Central memory CD8-positive, alpha-beta T cell (primary cell): ENCODE measurements around the gene RCAN1.

Experiments
- ATAC-seq: fragments of 150-1000 bp; cut with Tn5 transposase; replicated peaks from 2 replicates; pipeline ENCODE4 v1.10.0; 2022; ENCODE audit warnings: mild to moderate bottlenecking, moderate FRiP score, moderate number of reproducible peaks; ENCODE audit not compliant: poor library complexity, severe bottlenecking; ENCODE audit errors: extremely low read depth
- DNase-seq, 2 donors: peaks; one replicate each; pipeline ENCODE4 v3.0.0; 2021; ENCODE audit warnings: low spot score in 2 of 2
- H3K27ac Mint-ChIP-seq: one replicate; pipeline ENCODE4 v1.8.0; 2022; ENCODE audit warnings: low read depth, mild to moderate bottlenecking, moderate library complexity, mixed read lengths
- H3K27me3 Mint-ChIP-seq: one replicate; pipeline ENCODE4 v1.8.0; 2022; ENCODE audit warnings: mixed read lengths
- H3K36me3 Mint-ChIP-seq: one replicate; pipeline ENCODE4 v1.8.0; 2022; ENCODE audit warnings: mild to moderate bottlenecking, moderate library complexity, mixed read lengths; ENCODE audit not compliant: insufficient read depth
- H3K4me1 Mint-ChIP-seq: one replicate; pipeline ENCODE4 v1.8.0; 2022; ENCODE audit warnings: mixed read lengths
- H3K4me3 Mint-ChIP-seq: one replicate; pipeline ENCODE4 v1.8.0; 2022; ENCODE audit warnings: mild to moderate bottlenecking, moderate library complexity, mixed read lengths
- H3K9me3 Mint-ChIP-seq: one replicate; pipeline ENCODE4 v1.8.0; 2022; ENCODE audit warnings: mixed read lengths

The RCAN1 gene

DNA sequence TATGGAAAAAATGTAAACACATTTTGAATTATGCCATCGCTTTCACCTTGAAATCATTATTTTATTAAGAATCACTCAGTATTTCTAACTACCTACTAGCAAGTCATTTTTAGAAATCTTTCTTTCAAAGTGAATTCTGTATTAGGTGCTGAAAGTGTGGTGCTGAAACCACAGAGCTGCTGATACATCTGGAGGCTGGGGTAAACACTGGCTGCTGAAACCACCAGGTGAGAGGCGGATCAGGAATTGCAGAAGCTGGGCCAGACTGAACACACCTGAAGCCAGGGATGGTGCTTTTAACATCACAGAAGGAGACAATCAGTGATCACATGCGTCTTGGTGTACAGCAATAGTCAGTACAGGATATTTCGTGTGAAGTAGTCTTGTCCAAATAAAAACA lies 60.7 kb downstream of the RCAN1 start:
- H3K4me3 Mint-ChIP-seq = no peak overlapping the region
- no peak overlapping the region for H3K27ac Mint-ChIP-seq
- no peak for ATAC-seq
- H3K4me1 Mint-ChIP-seq = peaks cover 4% of the 10 kb centered on the region
- no peak for DNase-seq
- H3K27me3 Mint-ChIP-seq = no peaks in the 10 kb centered on the region
- peaks cover 10% of the 10 kb centered on the region for H3K9me3 Mint-ChIP-seq
- no peaks in the 10 kb centered on the region for H3K36me3 Mint-ChIP-seq

- Mint-ChIP-seq H3K4me1 (peaks cover 4% of the 10 kb centered on the region), H3K36me3 (no peaks in the 10 kb centered on the region), H3K27ac (no peak overlapping the region), H3K27me3 (no peaks in the 10 kb centered on the region), H3K4me3 (no peak overlapping the region), H3K9me3 (peaks cover 10% of the 10 kb centered on the region)
- no peak for ATAC-seq
- DNase-seq = no peak
Observed at GRCh38 chr21:34553151-34553952, 61.6 kb downstream of the RCAN1 start.

DNA sequence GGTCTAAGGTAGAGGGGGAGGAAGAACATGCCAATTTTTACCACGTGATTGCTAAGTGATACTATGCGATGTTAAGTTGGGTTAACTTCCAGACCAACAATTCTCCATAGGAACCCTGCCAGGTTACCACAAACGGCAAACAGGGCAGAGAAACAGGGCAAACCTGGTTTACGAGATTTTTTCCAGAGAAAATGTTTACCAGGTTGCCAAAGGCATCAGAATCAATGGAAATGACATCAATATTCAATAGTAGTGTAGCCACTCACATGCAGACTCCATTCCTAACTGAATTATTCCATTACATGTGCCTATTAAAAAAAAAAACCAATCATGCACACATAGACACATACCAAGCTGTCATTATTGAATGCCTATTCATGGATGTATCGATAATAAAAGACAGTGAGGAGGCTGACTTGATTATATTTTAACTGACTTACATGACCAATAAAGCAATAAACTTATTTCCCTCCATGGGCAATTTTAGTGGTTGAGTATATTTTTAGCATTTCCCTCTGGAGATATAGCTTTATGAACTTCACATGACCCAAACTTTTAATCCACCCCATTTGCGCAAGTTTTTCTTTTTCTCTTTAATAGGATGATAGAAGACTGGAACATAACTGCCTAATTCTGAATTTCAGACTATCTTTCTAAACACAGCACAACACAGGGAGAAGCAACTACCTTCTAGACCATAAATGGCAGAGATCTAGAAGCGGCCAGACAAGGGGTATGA lies 62.4 kb downstream of the RCAN1 start:
- Mint-ChIP-seq H3K27ac (no peak overlapping the region), H3K4me1 (peaks cover 4% of the 10 kb centered on the region), H3K27me3 (no peaks in the 10 kb centered on the region), H3K4me3 (no peak overlapping the region), H3K9me3 (peaks cover 10% of the 10 kb centered on the region), H3K36me3 (no peaks in the 10 kb centered on the region)
- ATAC-seq = no peak
- no peak for DNase-seq

GRCh38 chr21:34550182-34550799 lies 64.6 kb downstream of the RCAN1 start:
- DNase-seq (no peak), ATAC-seq (no peak)
- peaks cover 10% of the 10 kb centered on the region for H3K9me3 Mint-ChIP-seq
- H3K27ac Mint-ChIP-seq = no peak overlapping the region
- H3K4me1 Mint-ChIP-seq = peaks cover 4% of the 10 kb centered on the region
- no peaks in the 10 kb centered on the region for H3K36me3 Mint-ChIP-seq
- no peak overlapping the region for H3K4me3 Mint-ChIP-seq
- H3K27me3 Mint-ChIP-seq = no peaks in the 10 kb centered on the region

DNA sequence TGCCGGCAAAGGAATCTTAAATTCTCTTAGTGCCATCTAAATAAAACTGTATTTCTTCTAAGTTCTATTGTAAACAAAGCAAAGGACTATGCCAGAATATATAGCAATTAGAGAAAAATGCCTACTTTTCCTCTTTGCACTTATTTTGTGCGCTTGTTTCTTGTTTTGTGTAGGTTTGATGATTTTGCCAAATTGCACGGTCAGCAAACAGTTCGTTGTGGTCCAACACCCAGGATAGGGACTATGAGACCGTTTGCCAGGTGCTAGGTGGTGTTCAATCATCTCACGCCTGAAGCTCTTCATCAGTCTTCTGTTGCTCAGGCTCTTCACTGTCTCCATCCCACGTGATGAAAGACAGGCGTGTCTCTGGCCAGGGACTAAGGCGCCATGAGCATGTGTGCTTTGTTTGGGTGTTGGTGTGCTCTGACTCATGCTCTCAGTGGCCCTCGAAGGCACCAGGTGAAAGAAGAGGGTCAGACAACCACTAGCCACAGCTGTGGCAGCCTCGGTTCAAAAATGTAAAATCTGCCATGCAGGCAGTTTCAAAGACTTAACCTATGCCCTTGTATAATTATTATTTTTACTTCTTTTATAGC lies 66.0 kb downstream of the RCAN1 start:
- ATAC-seq (no peak), DNase-seq (no peak)
- Mint-ChIP-seq H3K4me3 (no peak overlapping the region), H3K27me3 (no peaks in the 10 kb centered on the region), H3K9me3 (no peaks in the 10 kb centered on the region), H3K36me3 (no peaks in the 10 kb centered on the region), H3K27ac (no peak overlapping the region), H3K4me1 (peaks cover 4% of the 10 kb centered on the region)

- Mint-ChIP-seq H3K27ac (no peak overlapping the region), H3K4me1 (no peaks in the 10 kb centered on the region), H3K9me3 (no peaks in the 10 kb centered on the region), H3K27me3 (no peaks in the 10 kb centered on the region), H3K36me3 (no peaks in the 10 kb centered on the region), H3K4me3 (no peak overlapping the region)
- no peak for DNase-seq
- no peak for ATAC-seq
Observed at GRCh38 chr21:34546542-34546941, 68.4 kb downstream of the RCAN1 start.

- H3K36me3 Mint-ChIP-seq = no peaks in the 10 kb centered on the region
- H3K4me1 Mint-ChIP-seq = no peaks in the 10 kb centered on the region
- DNase-seq (no peak), ATAC-seq (no peak)
- no peak overlapping the region for H3K4me3 Mint-ChIP-seq
- H3K9me3 Mint-ChIP-seq = no peaks in the 10 kb centered on the region
- no peak overlapping the region for H3K27ac Mint-ChIP-seq
- H3K27me3 Mint-ChIP-seq = no peaks in the 10 kb centered on the region
Observed at GRCh38 chr21:34545079-34545884, 69.6 kb downstream of the RCAN1 start.

DNA sequence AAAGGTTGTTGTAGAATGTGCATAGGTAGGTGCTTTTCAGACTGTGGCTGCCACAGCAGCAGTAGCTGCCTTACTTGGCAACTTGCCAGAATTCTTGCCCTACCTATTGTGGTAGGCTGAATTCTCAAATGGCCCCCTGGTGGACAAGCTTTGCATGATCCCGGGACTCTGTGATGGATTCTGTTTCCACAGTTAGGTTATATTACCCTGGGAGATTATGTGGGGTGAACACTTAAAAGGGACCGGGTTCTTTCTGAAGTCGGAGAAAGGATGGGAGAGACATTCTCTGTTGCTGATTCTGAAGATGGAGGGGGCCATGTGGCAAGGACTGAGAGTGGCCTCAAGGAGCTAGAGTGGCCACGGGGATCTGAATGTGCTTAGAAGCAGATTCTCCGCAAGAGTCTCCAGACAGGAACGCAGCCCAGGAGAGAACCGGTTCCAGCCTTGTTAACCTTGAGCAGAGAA lies 70.8 kb downstream of the RCAN1 start:
- no peaks in the 10 kb centered on the region for H3K27me3 Mint-ChIP-seq
- H3K9me3 Mint-ChIP-seq = no peaks in the 10 kb centered on the region
- no peak overlapping the region for H3K4me3 Mint-ChIP-seq
- peaks cover 1% of the 10 kb centered on the region for H3K36me3 Mint-ChIP-seq
- H3K27ac Mint-ChIP-seq = no peak overlapping the region
- ATAC-seq = no peak
- no peaks in the 10 kb centered on the region for H3K4me1 Mint-ChIP-seq
- peak in 1 of 2 donors; percentile 33 for DNase-seq

DNA sequence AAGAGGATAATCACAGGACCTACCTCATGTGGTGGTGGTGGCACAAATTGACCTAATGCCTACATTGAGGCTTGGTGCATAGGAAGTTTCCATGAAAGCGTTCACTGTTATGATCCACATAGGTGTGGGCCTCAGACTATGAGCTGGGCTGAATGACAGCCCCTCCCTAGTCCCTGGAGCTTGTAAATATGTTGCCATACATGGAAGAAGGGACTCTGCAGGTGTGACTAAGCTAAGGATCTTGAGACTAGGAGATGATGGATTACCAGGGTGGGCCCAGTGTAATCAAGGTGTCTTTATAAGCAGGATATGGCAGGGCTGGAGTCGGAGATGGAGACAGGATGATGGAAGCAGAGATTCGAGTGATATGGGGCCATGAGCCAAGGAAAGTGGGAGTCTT lies 71.9 kb downstream of the RCAN1 start:
- ATAC-seq = no peak
- H3K27me3 Mint-ChIP-seq = no peaks in the 10 kb centered on the region
- peaks cover 2% of the 10 kb centered on the region for H3K36me3 Mint-ChIP-seq
- H3K27ac Mint-ChIP-seq = no peak overlapping the region
- no peaks in the 10 kb centered on the region for H3K4me1 Mint-ChIP-seq
- DNase-seq = no peak
- H3K9me3 Mint-ChIP-seq = no peaks in the 10 kb centered on the region
- H3K4me3 Mint-ChIP-seq = no peak overlapping the region

DNA sequence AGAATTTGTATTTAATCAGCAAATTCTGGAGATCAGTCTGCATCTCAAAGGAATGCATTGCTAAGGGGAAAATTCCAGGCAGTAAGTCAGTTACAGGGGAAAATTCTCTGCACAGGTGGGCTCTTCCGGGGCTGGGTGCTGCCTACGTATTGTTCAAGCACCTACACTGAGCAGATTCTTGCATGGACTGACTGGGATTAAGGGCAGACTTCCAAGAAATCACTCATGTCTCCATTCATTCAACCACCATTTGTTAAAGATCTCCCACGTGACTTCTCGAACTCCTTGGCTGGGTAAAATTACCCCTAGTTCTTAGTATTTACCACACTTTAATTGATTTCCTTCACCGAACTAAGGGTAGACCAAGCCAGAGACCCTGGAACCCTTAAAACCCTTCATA lies 74.7 kb downstream of the RCAN1 start:
- H3K27ac Mint-ChIP-seq = no peak overlapping the region

GRCh38 chr21:34537838-34538237 lies 77.1 kb downstream of the RCAN1 start:
- ATAC-seq = no peak
- peaks cover 4% of the 10 kb centered on the region for H3K36me3 Mint-ChIP-seq
- H3K27ac Mint-ChIP-seq = no peak overlapping the region
- peaks cover 17% of the 10 kb centered on the region for H3K4me1 Mint-ChIP-seq
- H3K27me3 Mint-ChIP-seq = no peaks in the 10 kb centered on the region
- no peaks in the 10 kb centered on the region for H3K9me3 Mint-ChIP-seq
- DNase-seq = no peak
- H3K4me3 Mint-ChIP-seq = no peak overlapping the region

More for the DNA sequence above, 74.7 kb downstream of the RCAN1 start:
- H3K36me3 Mint-ChIP-seq = peaks cover 4% of the 10 kb centered on the region
- no peaks in the 10 kb centered on the region for H3K27me3 Mint-ChIP-seq
- H3K4me1 Mint-ChIP-seq = no peaks in the 10 kb centered on the region
- H3K9me3 Mint-ChIP-seq = no peaks in the 10 kb centered on the region
- no peak overlapping the region for H3K4me3 Mint-ChIP-seq
- ATAC-seq = no peak
- DNase-seq = no peak

GRCh38 chr21:34536820-34537219 lies 78.1 kb downstream of the RCAN1 start:
- Mint-ChIP-seq H3K27me3 (no peaks in the 10 kb centered on the region), H3K9me3 (no peaks in the 10 kb centered on the region), H3K36me3 (peaks cover 4% of the 10 kb centered on the region), H3K4me1 (peaks cover 17% of the 10 kb centered on the region), H3K27ac (no peak overlapping the region), H3K4me3 (no peak overlapping the region)
- no peak for ATAC-seq
- no peak for DNase-seq
